HCEC 1CT (cell line): Measurements from ENCODE around the gene SLC6A13.
"Not testable (repeated sequence)": the region's sequence is repeated elsewhere in the genome, so short reads cannot be mapped to it uniquely, and the experiment has no call there.

Experiments
- DNase-seq: peaks from one replicate; pipeline ENCODE4 v3.0.0-alpha.2; 2017

The SLC6A13 gene

GRCh38 chr12:262817-263216 lies at the start of gene SLC6A13:
Gene SLC6A13 (minus strand): TSS chr12:262836. CDS start chr12:260052, 2,784 bp downstream.
- DNase-seq = no peak

GRCh38 chr12:308511-308910 lies 45.9 kb upstream of the SLC6A13 start:
- no peak for DNase-seq

GRCh38 chr12:307406-307805 lies 44.8 kb upstream of the SLC6A13 start:
- no peak for DNase-seq

- DNase-seq = no peak
Observed at GRCh38 chr12:304805-305204, 42.2 kb upstream of the SLC6A13 start.

- DNase-seq = not testable (repeated sequence)
Observed at GRCh38 chr12:302766-303165, 40.1 kb upstream of the SLC6A13 start.

GRCh38 chr12:300166-300565 lies 37.5 kb upstream of the SLC6A13 start:
- DNase-seq = not testable (repeated sequence)

- not testable (repeated sequence) for DNase-seq
Observed at GRCh38 chr12:299511-299910, 36.9 kb upstream of the SLC6A13 start.

- not testable (repeated sequence) for DNase-seq
Observed at GRCh38 chr12:298059-298458, 35.4 kb upstream of the SLC6A13 start.

GRCh38 chr12:295132-295531 lies 32.5 kb upstream of the SLC6A13 start:
- no peak for DNase-seq

GRCh38 chr12:293199-293598 lies 30.6 kb upstream of the SLC6A13 start:
- DNase-seq = no peak

- DNase-seq = no peak
Observed at GRCh38 chr12:292186-292585, 29.6 kb upstream of the SLC6A13 start.

GRCh38 chr12:291153-291723 lies 28.6 kb upstream of the SLC6A13 start:
- DNase-seq = no peak

- peak; percentile 40 for DNase-seq
Observed at GRCh38 chr12:288687-289086, 26.1 kb upstream of the SLC6A13 start.

GRCh38 chr12:286531-287300 lies 24.1 kb upstream of the SLC6A13 start:
- DNase-seq = no peak

- DNase-seq = no peak
Observed at GRCh38 chr12:278046-278445, 15.4 kb upstream of the SLC6A13 start.

GRCh38 chr12:275812-276211 lies 13.2 kb upstream of the SLC6A13 start:
- no peak for DNase-seq

GRCh38 chr12:273382-273781 lies 10.7 kb upstream of the SLC6A13 start:
- no peak for DNase-seq

- no peak for DNase-seq
Observed at GRCh38 chr12:272942-273341, 10.3 kb upstream of the SLC6A13 start.

- DNase-seq = no peak
Observed at GRCh38 chr12:271161-271560, 8.5 kb upstream of the SLC6A13 start.

GRCh38 chr12:269191-269590 lies 6.6 kb upstream of the SLC6A13 start:
- no peak for DNase-seq

- no peak for DNase-seq
Observed at GRCh38 chr12:268483-268840, 5.8 kb upstream of the SLC6A13 start.

- DNase-seq = no peak
Observed at GRCh38 chr12:267581-268482, 5.2 kb upstream of the SLC6A13 start.

- DNase-seq = no peak
Observed at GRCh38 chr12:265096-265495, 2.5 kb upstream of the SLC6A13 start.

- no peak for DNase-seq
Observed at GRCh38 chr12:264269-264668, 1.6 kb upstream of the SLC6A13 start.
